PC-9 (cell line): Measurements from ENCODE around the gene ZC3H15.

Experiments
- EZH2 ChIP-seq: fragments of 200-600 bp; sonication (generic); IDR thresholded peaks from 2 replicates; pipeline ENCODE4 v1.8.0; 2017; ENCODE audit warnings: antibody characterized with exemption, low read depth
- TF ChIP-seq, protein P1 (sequence below): fragments of 200-600 bp; sonication (generic); conservative IDR thresholded peaks from 2 replicates; pipeline ENCODE4 v1.6.1; 2017; ENCODE audit warnings: mixed run types, antibody characterized with exemption, mild to moderate bottlenecking, moderate library complexity

DNA sequence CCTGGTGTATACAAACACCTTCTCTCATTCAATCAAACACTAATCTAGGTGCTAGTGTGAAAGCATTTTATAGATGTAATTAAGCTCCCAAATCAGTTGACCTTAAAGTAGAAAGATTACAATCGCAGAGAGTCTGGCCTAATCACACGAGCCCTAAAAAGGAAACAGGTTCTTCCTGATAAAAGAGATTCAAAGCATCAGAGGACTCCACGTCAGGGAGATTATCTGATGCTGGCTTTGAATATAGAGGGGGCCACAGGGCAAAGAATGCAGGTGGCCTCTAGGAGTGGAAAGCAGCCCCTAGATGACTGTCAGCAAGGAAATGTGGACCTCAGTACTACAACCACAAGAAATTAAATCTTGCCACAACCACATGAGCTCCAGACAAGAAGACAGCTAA is 28.2 kb upstream of the ZC3H15 start:
- TF ChIP-seq, protein P1, sequence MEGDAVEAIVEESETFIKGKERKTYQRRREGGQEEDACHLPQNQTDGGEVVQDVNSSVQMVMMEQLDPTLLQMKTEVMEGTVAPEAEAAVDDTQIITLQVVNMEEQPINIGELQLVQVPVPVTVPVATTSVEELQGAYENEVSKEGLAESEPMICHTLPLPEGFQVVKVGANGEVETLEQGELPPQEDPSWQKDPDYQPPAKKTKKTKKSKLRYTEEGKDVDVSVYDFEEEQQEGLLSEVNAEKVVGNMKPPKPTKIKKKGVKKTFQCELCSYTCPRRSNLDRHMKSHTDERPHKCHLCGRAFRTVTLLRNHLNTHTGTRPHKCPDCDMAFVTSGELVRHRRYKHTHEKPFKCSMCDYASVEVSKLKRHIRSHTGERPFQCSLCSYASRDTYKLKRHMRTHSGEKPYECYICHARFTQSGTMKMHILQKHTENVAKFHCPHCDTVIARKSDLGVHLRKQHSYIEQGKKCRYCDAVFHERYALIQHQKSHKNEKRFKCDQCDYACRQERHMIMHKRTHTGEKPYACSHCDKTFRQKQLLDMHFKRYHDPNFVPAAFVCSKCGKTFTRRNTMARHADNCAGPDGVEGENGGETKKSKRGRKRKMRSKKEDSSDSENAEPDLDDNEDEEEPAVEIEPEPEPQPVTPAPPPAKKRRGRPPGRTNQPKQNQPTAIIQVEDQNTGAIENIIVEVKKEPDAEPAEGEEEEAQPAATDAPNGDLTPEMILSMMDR: no peak
- no peak for TF ChIP-seq EZH2
